HFF-Myc (cell line): ENCODE results near the gene HMX3.
"Not testable (repeated sequence)": the region's sequence is repeated elsewhere in the genome, so short reads cannot be mapped to it uniquely, and the experiment has no call there.

Experiments used
- DNase-seq: peaks from one replicate; pipeline ENCODE4 v3.0.0-alpha.2; 2011; ENCODE audit warnings: low read depth; ENCODE audit errors: extremely low read depth
- H3K4me3 ChIP-seq: replicated peaks from 2 replicates; pipeline ENCODE4 v1.5.1; 2011; ENCODE audit warnings: low read depth, mild to moderate bottlenecking, control low read depth, low read length
- TF ChIP-seq, protein P1 (sequence below): IDR thresholded peaks from 2 replicates; pipeline ENCODE4 v1.5.1; 2012; ENCODE audit warnings: mild to moderate bottlenecking, low read depth, low read length, control low read depth; ENCODE audit errors: missing control alignments

The HMX3 gene

GRCh38 chr10:123160311-123160980, 24.7 kb downstream of the HMX3 start:
- H3K4me3 ChIP-seq: no peak overlapping the region
- TF ChIP-seq, protein P1, sequence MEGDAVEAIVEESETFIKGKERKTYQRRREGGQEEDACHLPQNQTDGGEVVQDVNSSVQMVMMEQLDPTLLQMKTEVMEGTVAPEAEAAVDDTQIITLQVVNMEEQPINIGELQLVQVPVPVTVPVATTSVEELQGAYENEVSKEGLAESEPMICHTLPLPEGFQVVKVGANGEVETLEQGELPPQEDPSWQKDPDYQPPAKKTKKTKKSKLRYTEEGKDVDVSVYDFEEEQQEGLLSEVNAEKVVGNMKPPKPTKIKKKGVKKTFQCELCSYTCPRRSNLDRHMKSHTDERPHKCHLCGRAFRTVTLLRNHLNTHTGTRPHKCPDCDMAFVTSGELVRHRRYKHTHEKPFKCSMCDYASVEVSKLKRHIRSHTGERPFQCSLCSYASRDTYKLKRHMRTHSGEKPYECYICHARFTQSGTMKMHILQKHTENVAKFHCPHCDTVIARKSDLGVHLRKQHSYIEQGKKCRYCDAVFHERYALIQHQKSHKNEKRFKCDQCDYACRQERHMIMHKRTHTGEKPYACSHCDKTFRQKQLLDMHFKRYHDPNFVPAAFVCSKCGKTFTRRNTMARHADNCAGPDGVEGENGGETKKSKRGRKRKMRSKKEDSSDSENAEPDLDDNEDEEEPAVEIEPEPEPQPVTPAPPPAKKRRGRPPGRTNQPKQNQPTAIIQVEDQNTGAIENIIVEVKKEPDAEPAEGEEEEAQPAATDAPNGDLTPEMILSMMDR: no peak
- no peak for DNase-seq

- H3K4me3 ChIP-seq: no peak overlapping the region
- no peak for DNase-seq
- TF ChIP-seq, protein P1: no peak
These were observed 28.5 kb downstream of the HMX3 start for GRCh38 chr10:123164319-123164718.

DNA sequence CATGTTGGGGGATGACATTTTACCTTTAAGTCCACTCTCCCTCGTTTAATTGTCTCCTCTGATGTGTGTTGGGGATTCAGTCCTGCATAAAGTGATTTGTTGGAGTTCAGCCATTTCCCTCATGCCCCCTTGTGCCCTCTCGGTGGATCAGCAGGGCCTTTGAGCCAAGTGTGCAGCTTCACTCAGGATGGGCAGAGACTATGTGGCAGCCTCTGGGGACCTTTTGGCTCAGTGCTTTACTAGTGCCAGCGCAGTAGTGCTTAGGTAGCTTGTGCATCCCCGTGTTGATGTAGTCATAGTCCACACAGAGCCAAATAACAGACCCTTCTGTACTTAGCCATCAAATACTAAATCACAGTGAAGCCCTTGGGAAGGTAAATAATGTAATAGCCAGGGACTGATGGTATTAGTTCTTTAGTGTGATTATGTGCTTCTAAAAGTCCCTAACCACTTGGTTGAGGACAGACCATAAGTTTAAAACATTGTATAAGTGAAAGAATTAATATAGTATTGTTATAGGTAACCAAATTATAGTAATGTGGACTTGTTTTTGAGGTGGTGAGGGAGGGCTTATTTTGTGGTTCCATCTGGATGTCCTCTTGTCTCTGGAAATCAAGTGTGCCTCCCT, 29.8 kb downstream of the HMX3 start:
- no peak for DNase-seq

GRCh38 chr10:123166618-123167017, 30.8 kb downstream of the HMX3 start:
- no peak for DNase-seq
- TF ChIP-seq, protein P1: no peak
- H3K4me3 ChIP-seq: no peak overlapping the region

More for the DNA sequence above, 29.8 kb downstream of the HMX3 start:
- TF ChIP-seq, protein P1: peak; percentile 4
- no peak overlapping the region for H3K4me3 ChIP-seq

- DNase-seq: no peak
- no peak overlapping the region for H3K4me3 ChIP-seq
- TF ChIP-seq, protein P1: no peak
These were observed 35.2 kb downstream of the HMX3 start for GRCh38 chr10:123170961-123171360.

DNA sequence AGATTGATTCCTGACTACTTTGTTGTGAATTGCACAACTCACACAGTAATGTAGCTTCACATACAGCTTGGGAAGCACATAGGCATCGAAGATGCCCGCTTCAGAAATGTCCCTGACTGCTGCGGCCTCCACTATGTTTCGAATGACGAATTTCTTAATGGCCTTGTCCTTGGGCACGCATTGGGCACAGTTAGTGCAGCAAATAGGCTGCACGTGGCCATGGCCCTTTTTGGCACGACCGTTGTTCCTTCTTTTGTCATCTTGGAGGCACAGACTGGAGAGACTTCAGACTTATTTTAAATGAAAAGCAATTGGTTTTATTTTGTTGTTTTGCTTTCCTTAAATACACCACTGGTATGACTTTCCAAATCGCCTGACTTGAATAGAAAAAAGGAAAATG, 35.8 kb downstream of the HMX3 start:
- not testable (repeated sequence) for DNase-seq

DNA sequence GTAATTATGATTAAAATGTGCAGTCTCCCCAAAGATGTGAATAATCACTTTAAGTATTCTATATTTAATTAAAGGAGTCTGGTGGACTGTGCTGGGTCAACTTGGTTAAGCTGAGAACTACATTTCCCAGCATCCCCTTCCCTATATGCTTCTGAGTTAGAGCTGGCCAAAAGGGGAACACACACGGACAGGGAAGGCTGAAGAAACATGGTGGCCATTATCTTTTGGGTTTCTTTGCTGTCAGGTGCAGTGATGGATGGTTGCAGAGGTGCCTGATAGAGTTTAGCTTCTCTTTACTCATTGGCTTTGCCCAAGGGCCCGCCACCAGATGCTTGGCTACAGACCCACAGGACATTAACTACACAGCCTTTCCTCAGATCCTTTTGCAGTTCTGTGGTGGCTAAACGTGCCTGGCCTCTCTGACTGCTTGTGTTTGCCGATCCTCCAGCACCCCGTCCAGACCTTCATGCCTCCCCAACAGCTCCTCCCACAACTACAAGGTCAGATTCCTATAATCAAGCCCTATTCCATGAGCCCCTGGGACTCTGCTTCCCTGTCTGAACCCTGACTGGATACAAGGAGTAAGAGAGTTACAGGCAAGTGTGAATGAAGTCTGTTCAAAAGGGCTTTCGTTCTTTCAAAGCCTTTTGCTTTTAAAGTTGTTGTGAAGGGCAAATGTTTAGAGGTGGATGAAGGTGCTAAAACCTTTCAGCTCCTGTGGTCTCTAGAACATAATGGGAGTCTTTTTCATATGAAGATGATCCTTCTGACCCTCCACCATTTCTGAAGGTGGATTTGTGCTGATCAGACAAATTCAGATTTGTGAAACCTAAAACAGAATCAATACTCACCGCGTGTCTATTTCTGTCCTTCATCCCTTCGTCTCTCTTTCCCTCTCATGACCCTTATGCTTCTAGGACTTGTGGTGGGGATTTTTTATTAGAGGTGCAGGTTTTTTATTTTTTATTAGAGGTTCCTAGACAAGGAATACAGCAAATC, 39.9 kb downstream of the HMX3 start:
- no peak for DNase-seq
- TF ChIP-seq, protein P1: no peak
- no peak overlapping the region for H3K4me3 ChIP-seq

More for the DNA sequence above, 35.8 kb downstream of the HMX3 start:
- H3K4me3 ChIP-seq: not testable (repeated sequence)

- DNase-seq: not testable (repeated sequence)
These were observed 42.6 kb downstream of the HMX3 start for GRCh38 chr10:123178390-123178789.

More at GRCh38 chr10:123178390-123178789, 42.6 kb downstream of the HMX3 start:
- H3K4me3 ChIP-seq: not testable (repeated sequence)
